ENCODE data around the gene PROSER3. TPM values are rescaled to one million over a fixed set of nuclear protein-coding genes. Genes with fewer than 3 reads are reported as not detected.

Gene PROSER3
- total RNA-seq, 3 donors from 2014 or later (not counting 1 experiment from before 2014, with no cell fraction given): 33.1 to 40.2 (median 35.9) TPM

DNA sequence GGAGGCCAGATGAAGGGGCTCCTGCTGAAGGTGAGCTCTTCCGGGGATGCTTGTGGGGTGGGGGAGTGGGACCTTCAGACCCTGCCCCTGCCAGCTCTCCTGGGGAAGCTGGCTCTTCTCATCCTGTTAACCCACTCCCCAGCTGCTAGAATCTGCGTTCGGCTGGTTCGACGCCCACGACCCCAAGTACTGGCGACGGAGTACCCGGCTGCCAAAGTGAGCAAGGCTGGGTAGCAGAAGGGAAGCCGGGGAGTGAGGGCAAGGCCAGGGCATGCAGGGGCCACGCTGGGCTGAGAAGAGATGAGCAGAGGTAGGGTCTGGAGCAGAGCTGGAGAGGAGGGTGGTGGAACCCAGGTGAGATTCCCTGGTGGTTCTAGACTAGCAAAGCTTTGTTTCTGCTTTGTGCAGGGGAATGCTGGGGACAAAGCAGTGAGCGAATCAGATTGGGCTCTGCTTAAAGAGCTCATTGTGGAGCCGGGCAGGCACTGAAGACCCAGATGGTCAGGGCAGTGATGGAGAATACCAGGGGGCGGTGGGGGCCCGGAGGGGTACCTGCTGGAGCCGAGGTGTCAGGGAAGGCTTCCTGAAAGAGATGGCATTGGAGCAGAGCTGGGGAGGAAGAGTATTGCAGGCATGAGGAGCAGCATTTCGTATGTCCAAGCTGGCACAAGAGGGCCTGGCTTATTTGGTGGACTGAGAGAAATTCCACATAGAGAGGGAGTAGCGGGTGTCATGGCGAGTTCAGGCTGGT lies 29.8 kb upstream of the PROSER3 start:
- peaks cover 0 to 6% of the 10 kb centered on the region in 2 donors for H3K4me1 Mint-ChIP-seq
- H3K36me3 ChIP-seq (ENCODE audit: control insufficient read depth, insufficient read depth, low read length): peaks cover 90% of the 10 kb centered on the region
- intact Hi-C loops (cut with micrococcal nuclease): no loop called here
- no peaks in the 10 kb centered on the region for H3K9me3 ChIP-seq (ENCODE audit: control insufficient read depth, insufficient read depth, low read length)
- WGBS (ENCODE audit: insufficient coverage): 97% methylated on average over 19 of the region's 19 CpGs
- TF ChIP-seq, protein P1, sequence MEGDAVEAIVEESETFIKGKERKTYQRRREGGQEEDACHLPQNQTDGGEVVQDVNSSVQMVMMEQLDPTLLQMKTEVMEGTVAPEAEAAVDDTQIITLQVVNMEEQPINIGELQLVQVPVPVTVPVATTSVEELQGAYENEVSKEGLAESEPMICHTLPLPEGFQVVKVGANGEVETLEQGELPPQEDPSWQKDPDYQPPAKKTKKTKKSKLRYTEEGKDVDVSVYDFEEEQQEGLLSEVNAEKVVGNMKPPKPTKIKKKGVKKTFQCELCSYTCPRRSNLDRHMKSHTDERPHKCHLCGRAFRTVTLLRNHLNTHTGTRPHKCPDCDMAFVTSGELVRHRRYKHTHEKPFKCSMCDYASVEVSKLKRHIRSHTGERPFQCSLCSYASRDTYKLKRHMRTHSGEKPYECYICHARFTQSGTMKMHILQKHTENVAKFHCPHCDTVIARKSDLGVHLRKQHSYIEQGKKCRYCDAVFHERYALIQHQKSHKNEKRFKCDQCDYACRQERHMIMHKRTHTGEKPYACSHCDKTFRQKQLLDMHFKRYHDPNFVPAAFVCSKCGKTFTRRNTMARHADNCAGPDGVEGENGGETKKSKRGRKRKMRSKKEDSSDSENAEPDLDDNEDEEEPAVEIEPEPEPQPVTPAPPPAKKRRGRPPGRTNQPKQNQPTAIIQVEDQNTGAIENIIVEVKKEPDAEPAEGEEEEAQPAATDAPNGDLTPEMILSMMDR (IDR thresholded peaks at IDR 0.05): no peak
- no peaks in the 10 kb centered on the region for H3K27me3 ChIP-seq (ENCODE audit: control insufficient read depth, insufficient read depth, low read length)
- no peak overlapping the region for H3K27ac Mint-ChIP-seq
- H3K4me3 Mint-ChIP-seq: no peak overlapping the region
- H3K4me3 ChIP-seq (ENCODE audit: low read length): no peak overlapping the region
- H3K36me3 Mint-ChIP-seq: no peaks in the 10 kb centered on the region
- no peak overlapping the region for H3K27ac ChIP-seq (ENCODE audit: low read length)
- ATAC-seq (no peak), DNase-seq (no peak)
- no peaks in the 10 kb centered on the region for H3K4me1 ChIP-seq (ENCODE audit: control insufficient read depth, insufficient read depth, low read length)
- H3K9me3 Mint-ChIP-seq: no peaks in the 10 kb centered on the region
- no peaks in the 10 kb centered on the region for H3K27me3 Mint-ChIP-seq (ENCODE audit: low read depth in 2 of 2)

DNA sequence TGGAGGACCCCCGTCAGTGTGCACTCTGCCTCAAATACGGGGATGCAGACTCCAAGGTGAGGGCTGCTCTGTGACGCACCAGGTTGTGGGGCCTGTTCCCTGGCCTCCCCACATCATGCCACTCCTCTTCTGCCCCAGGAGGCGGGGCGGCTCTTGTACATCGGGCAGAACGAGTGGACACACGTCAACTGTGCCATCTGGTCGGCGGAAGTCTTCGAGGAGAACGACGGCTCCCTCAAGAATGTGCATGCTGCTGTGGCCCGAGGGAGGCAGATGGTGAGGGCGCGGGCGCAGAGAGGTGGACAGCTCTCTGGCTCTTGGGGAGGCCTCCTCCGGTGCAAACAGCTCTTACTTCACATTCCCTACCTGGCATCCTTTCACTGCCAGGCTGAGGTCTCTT lies 29.0 kb upstream of the PROSER3 start:
- Mint-ChIP-seq H3K36me3 (no peaks in the 10 kb centered on the region), H3K4me1 (peaks cover 3 to 10% of the 10 kb centered on the region in 2 donors), H3K27me3 (ENCODE audit: low read depth in 2 of 2) (no peaks in the 10 kb centered on the region), H3K9me3 (no peaks in the 10 kb centered on the region), H3K27ac (no peak overlapping the region), H3K4me3 (no peak overlapping the region)
- no peak overlapping the region for H3K27ac ChIP-seq (ENCODE audit: low read length)
- peaks cover 90% of the 10 kb centered on the region for H3K36me3 ChIP-seq (ENCODE audit: control insufficient read depth, insufficient read depth, low read length)
- ATAC-seq (no peak), DNase-seq (no peak)
- intact Hi-C loops (cut with micrococcal nuclease): no loop called here
- H3K4me3 ChIP-seq (ENCODE audit: low read length): no peak overlapping the region
- H3K4me1 ChIP-seq (ENCODE audit: control insufficient read depth, insufficient read depth, low read length): no peaks in the 10 kb centered on the region
- H3K27me3 ChIP-seq (ENCODE audit: control insufficient read depth, insufficient read depth, low read length): no peaks in the 10 kb centered on the region
- WGBS (ENCODE audit: insufficient coverage): 96% methylated on average over 18 of the region's 18 CpGs
- H3K9me3 ChIP-seq (ENCODE audit: control insufficient read depth, insufficient read depth, low read length): no peaks in the 10 kb centered on the region
- TF ChIP-seq, protein P1 (IDR thresholded peaks at IDR 0.05): no peak

DNA sequence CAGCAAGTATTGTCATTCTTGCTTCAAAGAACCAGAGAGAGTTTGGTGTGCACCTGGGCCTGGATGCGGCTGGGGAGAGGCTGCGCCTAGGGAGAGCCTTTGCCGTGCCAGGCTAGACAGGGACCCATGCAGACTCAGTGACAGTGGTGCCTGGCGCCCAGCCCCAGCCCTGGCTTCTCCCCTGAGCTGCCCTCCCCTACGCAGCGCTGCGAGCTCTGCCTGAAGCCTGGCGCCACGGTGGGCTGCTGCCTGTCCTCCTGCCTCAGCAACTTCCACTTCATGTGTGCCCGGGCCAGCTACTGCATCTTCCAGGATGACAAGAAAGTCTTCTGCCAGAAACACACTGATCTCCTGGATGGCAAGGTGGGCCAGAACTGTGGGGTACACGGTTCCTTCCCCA lies 28.2 kb upstream of the PROSER3 start:
- H3K4me3 Mint-ChIP-seq: no peak overlapping the region
- no peaks in the 10 kb centered on the region for H3K27me3 Mint-ChIP-seq (ENCODE audit: low read depth in 2 of 2)
- no peak overlapping the region for H3K27ac ChIP-seq (ENCODE audit: low read length)
- H3K9me3 Mint-ChIP-seq: no peaks in the 10 kb centered on the region
- H3K36me3 Mint-ChIP-seq: no peaks in the 10 kb centered on the region
- no peak overlapping the region for H3K27ac Mint-ChIP-seq
- no peak for ATAC-seq
- no peaks in the 10 kb centered on the region for H3K9me3 ChIP-seq (ENCODE audit: control insufficient read depth, insufficient read depth, low read length)
- no peak for DNase-seq
- H3K4me1 ChIP-seq (ENCODE audit: control insufficient read depth, insufficient read depth, low read length): no peaks in the 10 kb centered on the region
- peaks cover 6 to 15% of the 10 kb centered on the region in 2 donors for H3K4me1 Mint-ChIP-seq
- no peak overlapping the region for H3K4me3 ChIP-seq (ENCODE audit: low read length)
- intact Hi-C loops (cut with micrococcal nuclease): no loop called here
- TF ChIP-seq, protein P1 (IDR thresholded peaks at IDR 0.05): no peak
- peaks cover 89% of the 10 kb centered on the region for H3K36me3 ChIP-seq (ENCODE audit: control insufficient read depth, insufficient read depth, low read length)
- H3K27me3 ChIP-seq (ENCODE audit: control insufficient read depth, insufficient read depth, low read length): no peaks in the 10 kb centered on the region
- 91% methylated on average over 11 of the region's 11 CpGs for WGBS (ENCODE audit: insufficient coverage)

DNA sequence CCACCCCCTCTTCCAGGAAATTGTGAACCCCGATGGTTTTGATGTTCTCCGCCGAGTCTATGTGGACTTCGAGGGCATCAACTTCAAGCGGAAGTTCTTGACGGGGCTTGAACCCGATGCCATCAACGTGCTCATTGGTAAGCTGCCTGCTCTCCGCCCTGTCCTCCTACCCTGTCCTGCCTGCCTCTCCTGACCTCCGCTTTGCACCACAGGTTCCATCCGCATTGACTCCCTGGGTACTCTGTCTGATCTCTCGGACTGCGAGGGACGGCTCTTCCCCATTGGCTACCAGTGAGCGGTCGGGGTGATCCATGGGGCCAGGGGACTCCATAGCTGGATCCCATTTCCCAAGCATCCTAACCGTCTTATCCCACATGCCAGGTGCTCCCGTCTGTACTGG lies 27.6 kb upstream of the PROSER3 start:
- no peak overlapping the region for H3K27ac Mint-ChIP-seq

More for the DNA sequence above, 27.6 kb upstream of the PROSER3 start:
- no peak overlapping the region for H3K4me3 Mint-ChIP-seq
- peaks cover 6 to 16% of the 10 kb centered on the region in 2 donors for H3K4me1 Mint-ChIP-seq
- intact Hi-C loops (cut with micrococcal nuclease): no loop called here
- H3K9me3 Mint-ChIP-seq: no peaks in the 10 kb centered on the region
- Histone ChIP-seq H3K4me1 (ENCODE audit: control insufficient read depth, insufficient read depth, low read length) (no peaks in the 10 kb centered on the region), H3K27me3 (ENCODE audit: control insufficient read depth, insufficient read depth, low read length) (no peaks in the 10 kb centered on the region), H3K36me3 (ENCODE audit: control insufficient read depth, insufficient read depth, low read length) (peaks cover 86% of the 10 kb centered on the region), H3K4me3 (ENCODE audit: low read length) (no peak overlapping the region), H3K27ac (ENCODE audit: low read length) (no peak overlapping the region), H3K9me3 (ENCODE audit: control insufficient read depth, insufficient read depth, low read length) (no peaks in the 10 kb centered on the region)
- TF ChIP-seq, protein P1 (IDR thresholded peaks at IDR 0.05): no peak
- no peaks in the 10 kb centered on the region for H3K27me3 Mint-ChIP-seq (ENCODE audit: low read depth in 2 of 2)
- WGBS (ENCODE audit: insufficient coverage): 97% methylated on average over 18 of the region's 18 CpGs
- no peaks in the 10 kb centered on the region for H3K36me3 Mint-ChIP-seq
- DNase-seq (no peak), ATAC-seq (no peak)

Measured in natural killer cell (primary cell).